NCI-H2196 treated with DMSO at 0.1 percent for 48 hours (cell line): ENCODE data around the gene ACSL5.
"Not testable (repeated sequence)": the region's sequence is repeated elsewhere in the genome, so short reads cannot be mapped to it uniquely, and the experiment has no call there.

Experiments
- DNase-seq: peaks from one replicate; lab custom pipeline; 2025; ENCODE audit not compliant: unreplicated experiment; lab: John Stamatoyannopoulos, UW

ACSL5 gene

GRCh38 chr10:112374724-112375541 is 1.0 kb downstream of the ACSL5 start:
- DNase-seq: no peak

- DNase-seq: no peak
These were observed 1.9 kb downstream of the ACSL5 start for GRCh38 chr10:112375721-112376395.

- no peak for DNase-seq
These were observed 2.5 kb downstream of the ACSL5 start for GRCh38 chr10:112376396-112376790.

- not testable (repeated sequence) for DNase-seq
These were observed 3.2 kb downstream of the ACSL5 start for GRCh38 chr10:112377116-112377515.

- DNase-seq: no peak
These were observed 5.8 kb downstream of the ACSL5 start for GRCh38 chr10:112379635-112380296.

- no peak for DNase-seq
These were observed 8.8 kb downstream of the ACSL5 start for GRCh38 chr10:112382515-112383235.

- DNase-seq: no peak
These were observed 9.4 kb downstream of the ACSL5 start for GRCh38 chr10:112383325-112383724.

GRCh38 chr10:112384141-112384540 is 10.2 kb downstream of the ACSL5 start:
- no peak for DNase-seq

GRCh38 chr10:112385201-112385600 is 11.3 kb downstream of the ACSL5 start:
- DNase-seq: no peak

- not testable (repeated sequence) for DNase-seq
These were observed 14.1 kb downstream of the ACSL5 start for GRCh38 chr10:112388056-112388455.

- DNase-seq: no peak
These were observed 14.6 kb downstream of the ACSL5 start for GRCh38 chr10:112388548-112388947.

- DNase-seq: no peak
These were observed 15.4 kb downstream of the ACSL5 start for GRCh38 chr10:112389271-112389822.

- no peak for DNase-seq
These were observed 16.3 kb downstream of the ACSL5 start for GRCh38 chr10:112390125-112390703.

- DNase-seq: no peak
These were observed 19.4 kb downstream of the ACSL5 start for GRCh38 chr10:112393341-112393740.

GRCh38 chr10:112393827-112394226 is 19.9 kb downstream of the ACSL5 start:
- DNase-seq: no peak

GRCh38 chr10:112394475-112394875 is 20.6 kb downstream of the ACSL5 start:
- DNase-seq: no peak

- no peak for DNase-seq
These were observed 22.1 kb downstream of the ACSL5 start for GRCh38 chr10:112395809-112396530.

- DNase-seq: no peak
These were observed 23.7 kb downstream of the ACSL5 start for GRCh38 chr10:112397592-112397991.

- no peak for DNase-seq
These were observed 29.0 kb downstream of the ACSL5 start for GRCh38 chr10:112402917-112403316.

- no peak for DNase-seq
These were observed 30.7 kb downstream of the ACSL5 start for GRCh38 chr10:112404617-112405016.
